Measurements from ENCODE around the gene ZNF454.
A peak's percentile ranks its signal among the peaks of the same experiment; 100 is the strongest.

Gene ZNF454

GRCh38 chr5:179008667-179009066 lies 67.7 kb downstream of the ZNF454 start:
- peak; percentile 4 for TF ChIP-seq CTCF (conservative IDR thresholded peaks at IDR 0.05; ENCODE audit: low read depth, low read length)
- DNase-seq (ENCODE audit: low read depth) = no peak
- no peak overlapping the region for H3K4me3 ChIP-seq (ENCODE audit: low read length)

All from retinal pigment epithelial cell (primary cell).